ENCODE measurements around the gene ACTR1A. TPM values are rescaled to one million over a fixed set of nuclear protein-coding genes. Genes with fewer than 3 reads are reported as not detected.

The ACTR1A gene
- polyA plus RNA-seq, 1 experiment, result 164 TPM

DNA sequence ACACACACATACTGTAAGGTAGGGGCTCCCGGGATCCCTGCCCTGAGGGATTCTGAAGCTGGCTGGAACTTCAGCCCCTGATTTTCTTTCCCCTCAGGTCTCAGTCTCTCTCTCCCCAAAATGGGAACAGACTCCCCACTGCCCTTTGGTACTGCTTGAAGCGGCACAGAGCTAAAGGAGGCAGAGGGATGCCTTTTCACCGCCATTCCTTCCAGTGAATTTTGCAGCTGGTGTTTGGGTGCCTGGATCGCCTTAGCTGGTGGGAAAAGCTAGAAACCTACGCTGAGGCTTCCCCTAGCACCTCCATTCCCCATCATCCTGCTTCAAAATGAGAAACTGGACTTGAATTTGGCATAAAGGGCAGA lies 67.4 kb downstream of the ACTR1A start:
- no peaks in the 10 kb centered on the region for H3K27me3 ChIP-seq (ENCODE audit: control insufficient read depth, insufficient read depth, low read length)
- DNase-seq (ENCODE audit: low read depth, low spot score), result no peak
- ChIA-PET CTCF (interaction anchor here (0.6 to 1.7 kb wide), 3 partner anchors 13 to 43 kb away, joined by 3 to 6 read pairs (median 3); no protein-coding TSS in a partner anchor), POLR2A (interaction anchor here (0.6 to 1.2 kb wide), 3 partner anchors 12 to 15 kb away, joined by 3 to 4 read pairs (median 3); no protein-coding TSS in a partner anchor)
- no peaks in the 10 kb centered on the region for H3K9me3 ChIP-seq (ENCODE audit: control insufficient read depth, insufficient read depth, low read length)
- peak overlapping the region; percentile 21 for H3K27ac ChIP-seq (ENCODE audit: low read depth, low read length)
- no peak overlapping the region for H3K4me3 ChIP-seq (ENCODE audit: low read depth, low read length)
- TF ChIP-seq, protein P1, sequence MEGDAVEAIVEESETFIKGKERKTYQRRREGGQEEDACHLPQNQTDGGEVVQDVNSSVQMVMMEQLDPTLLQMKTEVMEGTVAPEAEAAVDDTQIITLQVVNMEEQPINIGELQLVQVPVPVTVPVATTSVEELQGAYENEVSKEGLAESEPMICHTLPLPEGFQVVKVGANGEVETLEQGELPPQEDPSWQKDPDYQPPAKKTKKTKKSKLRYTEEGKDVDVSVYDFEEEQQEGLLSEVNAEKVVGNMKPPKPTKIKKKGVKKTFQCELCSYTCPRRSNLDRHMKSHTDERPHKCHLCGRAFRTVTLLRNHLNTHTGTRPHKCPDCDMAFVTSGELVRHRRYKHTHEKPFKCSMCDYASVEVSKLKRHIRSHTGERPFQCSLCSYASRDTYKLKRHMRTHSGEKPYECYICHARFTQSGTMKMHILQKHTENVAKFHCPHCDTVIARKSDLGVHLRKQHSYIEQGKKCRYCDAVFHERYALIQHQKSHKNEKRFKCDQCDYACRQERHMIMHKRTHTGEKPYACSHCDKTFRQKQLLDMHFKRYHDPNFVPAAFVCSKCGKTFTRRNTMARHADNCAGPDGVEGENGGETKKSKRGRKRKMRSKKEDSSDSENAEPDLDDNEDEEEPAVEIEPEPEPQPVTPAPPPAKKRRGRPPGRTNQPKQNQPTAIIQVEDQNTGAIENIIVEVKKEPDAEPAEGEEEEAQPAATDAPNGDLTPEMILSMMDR (IDR thresholded peaks at IDR 0.05; ENCODE audit: low read depth, low read length), result no peak

DNA sequence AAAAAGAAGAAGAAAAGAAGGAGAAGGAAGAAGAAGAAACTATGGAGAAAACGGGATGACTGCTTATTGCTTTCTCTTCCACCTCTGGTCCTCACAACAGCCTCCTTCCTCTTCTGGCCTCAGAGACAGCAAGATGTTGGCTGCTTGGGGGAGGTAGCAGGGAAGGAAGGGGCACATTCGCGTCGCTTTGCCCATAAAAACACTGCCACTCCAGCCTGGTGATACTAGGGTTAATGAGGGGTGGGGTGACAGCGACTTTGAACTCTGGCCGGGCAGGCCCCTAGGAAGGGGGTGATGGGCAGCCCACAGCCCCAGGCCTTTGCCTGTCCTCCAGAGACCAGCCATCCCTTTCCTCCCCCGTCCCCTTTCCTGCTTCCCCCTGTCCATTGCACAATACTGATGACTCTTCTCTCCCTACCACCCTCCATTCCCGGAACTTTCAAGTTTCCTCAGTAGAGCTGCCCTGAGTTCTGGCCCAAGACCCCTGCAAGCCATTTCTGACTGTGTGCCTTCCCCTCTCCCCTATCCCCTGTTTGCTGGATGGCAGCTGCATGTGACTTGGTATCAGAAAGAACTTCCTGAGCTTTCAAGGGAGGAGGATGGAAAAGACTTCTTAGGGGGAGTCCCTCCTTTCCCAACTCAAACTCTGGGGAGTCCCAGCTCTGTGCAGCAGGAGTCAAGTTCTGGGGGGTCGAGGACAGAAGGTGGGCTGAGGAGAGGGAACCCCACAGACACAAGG lies 67.9 kb downstream of the ACTR1A start:
- Histone ChIP-seq H3K27ac (ENCODE audit: low read depth, low read length) (peak overlapping the region; percentile 21), H3K27me3 (ENCODE audit: control insufficient read depth, insufficient read depth, low read length) (no peaks in the 10 kb centered on the region), H3K9me3 (ENCODE audit: control insufficient read depth, insufficient read depth, low read length) (no peaks in the 10 kb centered on the region), H3K4me3 (ENCODE audit: low read depth, low read length) (no peak overlapping the region)
- TF ChIP-seq, protein P1 (IDR thresholded peaks at IDR 0.05; ENCODE audit: low read depth, low read length), result no peak
- CTCF ChIA-PET, result interaction anchor here (0.6 to 1.7 kb wide), 4 partner anchors 12 to 49 kb away, joined by 3 to 6 read pairs (median 4); no protein-coding TSS in a partner anchor
- POLR2A ChIA-PET, result interaction anchor here (0.6 to 1.2 kb wide), 5 partner anchors 12 to 415 kb away, joined by 3 to 4 read pairs (median 3); no protein-coding TSS in a partner anchor
- DNase-seq (ENCODE audit: low read depth, low spot score), result no peak

DNA sequence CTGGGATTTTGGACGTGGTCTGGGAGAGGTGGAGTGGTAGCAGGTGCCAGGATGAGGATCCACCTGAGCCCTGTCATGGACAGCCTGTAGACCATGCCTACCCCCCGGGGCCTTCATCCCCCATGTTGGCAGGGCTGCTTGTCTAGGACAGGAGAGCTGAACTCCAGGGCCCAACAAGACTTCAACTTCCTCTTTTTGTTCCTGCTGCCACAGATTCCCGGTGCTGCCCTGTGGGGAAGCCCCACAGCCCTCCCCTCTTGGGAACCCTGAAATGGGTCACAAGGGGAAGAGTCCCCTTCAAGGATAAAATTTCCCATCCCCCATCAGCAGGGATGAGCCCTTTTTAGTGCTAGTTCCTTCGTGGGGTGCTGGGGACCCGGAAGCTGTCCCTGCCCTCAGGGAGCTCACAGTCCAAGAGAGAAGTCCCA lies 68.9 kb downstream of the ACTR1A start:
- H3K27ac ChIP-seq (ENCODE audit: low read depth, low read length), result no peak overlapping the region
- no peaks in the 10 kb centered on the region for H3K27me3 ChIP-seq (ENCODE audit: control insufficient read depth, insufficient read depth, low read length)
- TF ChIP-seq, protein P1 (IDR thresholded peaks at IDR 0.05; ENCODE audit: low read depth, low read length), result no peak
- DNase-seq (ENCODE audit: low read depth, low spot score), result no peak
- CTCF ChIA-PET, result interaction anchor here (0.6 to 0.7 kb wide), 2 partner anchors 38 to 48 kb away, joined by 3 to 6 read pairs; partner anchors contain the start of gene NFKB2
- H3K4me3 ChIP-seq (ENCODE audit: low read depth, low read length), result no peak overlapping the region
- POLR2A ChIA-PET, result interaction anchor here (0.6 to 0.7 kb wide), 2 partner anchors 13 to 414 kb away, joined by 3 read pairs; no protein-coding TSS in a partner anchor
- H3K9me3 ChIP-seq (ENCODE audit: control insufficient read depth, insufficient read depth, low read length), result no peaks in the 10 kb centered on the region

DNA sequence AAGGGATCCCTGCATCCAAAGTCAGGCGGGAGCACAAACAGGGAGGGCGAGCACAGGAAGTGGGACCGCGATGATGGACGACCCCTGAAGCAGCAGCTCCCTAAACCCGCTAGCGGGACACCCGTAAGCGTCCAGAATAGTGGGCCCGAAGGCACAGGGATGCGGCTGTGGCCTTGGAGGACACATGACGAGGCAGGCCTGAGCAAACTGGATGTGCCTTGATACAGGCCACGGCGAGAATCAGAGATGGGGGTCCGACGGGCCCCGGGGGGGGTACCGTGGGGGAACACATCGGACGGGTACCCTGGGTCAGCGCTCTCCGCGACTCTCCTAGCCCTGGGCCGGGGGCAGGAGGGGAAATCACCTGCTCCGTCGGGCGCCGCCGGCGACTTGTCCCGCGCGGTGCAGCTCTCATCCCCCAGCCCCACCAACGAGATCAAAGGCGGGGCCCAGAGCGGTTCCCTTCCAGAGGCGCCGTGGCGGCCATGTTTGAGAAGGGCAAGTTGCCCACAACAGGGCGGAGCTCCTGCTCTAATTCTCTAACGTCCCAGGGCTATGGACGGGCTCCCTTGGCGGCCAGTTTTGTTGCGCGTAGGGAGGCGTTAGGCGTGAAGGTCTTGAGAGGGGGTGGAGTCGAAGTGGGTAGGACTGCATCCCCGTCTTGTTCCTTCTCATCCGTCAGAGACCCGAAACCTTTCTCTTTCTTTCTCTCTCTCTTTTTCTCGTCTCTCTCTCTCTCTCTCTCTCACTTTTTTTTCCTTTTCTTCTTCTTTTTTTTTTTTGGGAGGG lies 70.2 kb downstream of the ACTR1A start, which contains the start of gene CUEDC2:
Gene CUEDC2, minus strand, starts transcription at position 413 of the 789 bp plus-strand sequence. CDS start 7,386 bp downstream, outside the sequence.
- POLR2A ChIA-PET, result interaction anchor here (0.5 to 1.8 kb wide), 11 partner anchors 8 to 299 kb away, joined by 3 to 31 read pairs (median 5); partner anchors contain the start of genes FBXL15 and PPRC1
- DNase-seq (ENCODE audit: low read depth, low spot score), result peak; percentile 93
- TF ChIP-seq, protein P1 (IDR thresholded peaks at IDR 0.05; ENCODE audit: low read depth, low read length), result no peak
- Histone ChIP-seq H3K27me3 (ENCODE audit: control insufficient read depth, insufficient read depth, low read length) (no peaks in the 10 kb centered on the region), H3K4me3 (ENCODE audit: low read depth, low read length) (peak within 1 kb of the TSS; percentile 93), H3K9me3 (ENCODE audit: control insufficient read depth, insufficient read depth, low read length) (no peaks in the 10 kb centered on the region), H3K27ac (ENCODE audit: low read depth, low read length) (peak within 1 kb of the TSS; percentile 73)
- CTCF ChIA-PET, result interaction anchor here (0.6 to 2.4 kb wide), 5 partner anchors 9 to 534 kb away, joined by 3 to 21 read pairs (median 7); no protein-coding TSS in a partner anchor

Data from AG04450 (cell line).